ENCODE measurements around the gene FCN2.

FCN2 gene

GRCh38 chr9:134887686-134888602, 7.3 kb downstream of the FCN2 start:
- no peak for DNase-seq (ENCODE audit: low read depth in 1 of 2, low spot score in 1 of 2)

GRCh38 chr9:134888603-134889190, 8.1 kb downstream of the FCN2 start:
- DNase-seq (ENCODE audit: low read depth in 1 of 2, low spot score in 1 of 2), result no peak

- DNase-seq (ENCODE audit: low read depth in 1 of 2, low spot score in 1 of 2), result no peak
Measured at GRCh38 chr9:134889386-134890154, 9.0 kb downstream of the FCN2 start.

GRCh38 chr9:134890155-134890495, 9.5 kb downstream of the FCN2 start:
- no peak for DNase-seq (ENCODE audit: low read depth in 1 of 2, low spot score in 1 of 2)

- no peak for DNase-seq (ENCODE audit: low read depth in 1 of 2, low spot score in 1 of 2)
Measured at GRCh38 chr9:134891053-134891452, 10.4 kb downstream of the FCN2 start.

GRCh38 chr9:134891713-134892112, 11.1 kb downstream of the FCN2 start:
- no peak for DNase-seq (ENCODE audit: low read depth in 1 of 2, low spot score in 1 of 2)

GRCh38 chr9:134892221-134892620, 11.6 kb downstream of the FCN2 start:
- DNase-seq (ENCODE audit: low read depth in 1 of 2, low spot score in 1 of 2), result no peak

- DNase-seq (ENCODE audit: low read depth in 1 of 2, low spot score in 1 of 2), result no peak
Measured at GRCh38 chr9:134892820-134893420, 12.3 kb downstream of the FCN2 start.

GRCh38 chr9:134894136-134894860, 13.7 kb downstream of the FCN2 start:
- no peak for DNase-seq (ENCODE audit: low read depth in 1 of 2, low spot score in 1 of 2)

- no peak for DNase-seq (ENCODE audit: low read depth in 1 of 2, low spot score in 1 of 2)
Measured at GRCh38 chr9:134895097-134895496, 14.5 kb downstream of the FCN2 start.

GRCh38 chr9:134895567-134895907, 14.9 kb downstream of the FCN2 start:
- no peak for DNase-seq (ENCODE audit: low read depth in 1 of 2, low spot score in 1 of 2)

GRCh38 chr9:134895908-134896833, 15.6 kb downstream of the FCN2 start:
- no peak for DNase-seq (ENCODE audit: low read depth in 1 of 2, low spot score in 1 of 2)

- DNase-seq (ENCODE audit: low read depth in 1 of 2, low spot score in 1 of 2), result no peak
Measured at GRCh38 chr9:134896834-134897583, 16.4 kb downstream of the FCN2 start.

GRCh38 chr9:134897584-134898170, 17.1 kb downstream of the FCN2 start:
- no peak for DNase-seq (ENCODE audit: low read depth in 1 of 2, low spot score in 1 of 2)

- DNase-seq (ENCODE audit: low read depth in 1 of 2, low spot score in 1 of 2), result no peak
Measured at GRCh38 chr9:134898319-134898718, 17.7 kb downstream of the FCN2 start.

GRCh38 chr9:134899168-134899567, 18.6 kb downstream of the FCN2 start:
- no peak for DNase-seq (ENCODE audit: low read depth in 1 of 2, low spot score in 1 of 2)

GRCh38 chr9:134899818-134900217, 19.2 kb downstream of the FCN2 start:
- no peak for DNase-seq (ENCODE audit: low read depth in 1 of 2, low spot score in 1 of 2)

- no peak for DNase-seq (ENCODE audit: low read depth in 1 of 2, low spot score in 1 of 2)
Measured at GRCh38 chr9:134902936-134903335, 22.3 kb downstream of the FCN2 start.

Data from activated T-helper 1 cell treated with anti-CD3 and anti-CD28 coated beads, Interleukin-2, amount 50 U/mL, for 16 hours (primary cell).